ENCODE results near the gene FLT1.

DNA sequence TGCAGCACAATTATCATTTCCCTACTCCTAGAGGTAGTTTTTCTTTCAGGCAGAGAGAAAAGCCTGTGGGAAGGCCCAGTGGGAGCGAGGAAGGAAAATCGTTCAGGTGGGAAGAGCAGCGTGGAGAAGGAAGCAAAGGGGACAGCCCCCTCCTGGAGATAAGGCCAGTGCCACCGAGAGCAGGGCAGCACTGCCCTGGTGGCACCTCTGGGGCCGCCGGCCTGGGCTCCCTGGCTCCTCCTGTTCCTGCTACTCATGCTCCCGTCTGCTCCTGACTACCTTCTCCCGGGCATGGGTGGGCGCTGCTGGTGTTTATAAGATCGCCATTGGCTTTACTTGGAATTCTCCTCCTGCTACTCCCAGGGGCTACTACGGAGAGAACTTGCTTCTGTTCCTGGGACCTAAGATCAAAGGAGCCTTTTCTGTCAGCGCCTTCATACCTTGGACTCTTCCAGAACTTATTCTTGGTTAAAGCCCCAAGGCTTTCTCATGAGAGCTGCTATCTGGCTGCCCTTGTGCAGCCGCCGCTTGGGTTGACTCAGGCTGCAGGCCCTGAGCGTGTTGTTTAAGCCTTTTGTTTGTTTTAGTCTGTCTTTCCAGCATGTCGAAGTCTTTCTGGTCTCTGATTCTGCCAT lies 3.7 kb upstream of the FLT1 start:
- TF ChIP-seq CTCF (conservative IDR thresholded peaks at IDR 0.05 in 1 of 2, IDR thresholded peaks at IDR 0.05 in 1 of 2; ENCODE audit: extremely low read depth in 1 of 2, insufficient read depth in 1 of 2, low read depth in 1 of 2, low read length in 2 of 2), result no peak
- no peak for TF ChIP-seq EZH2 (IDR thresholded peaks at IDR 0.05; ENCODE audit: borderline replicate concordance, low read length)

All from mammary epithelial cell (primary cell).